ENCODE measurements around the gene COPS8. TPM values are rescaled to one million over a fixed set of nuclear protein-coding genes. Genes with fewer than 3 reads are reported as not detected.

The COPS8 gene
- total RNA-seq, 4 donors from 2014 or later = 29.0 to 55.3 (median 30.1) TPM

- TF ChIP-seq POLR2A (IDR thresholded peaks at IDR 0.05) (no peak), CTCF (IDR thresholded peaks at IDR 0.05) (no peak)
- Histone ChIP-seq H3K9me3 (no peaks in the 10 kb centered on the region), H3K4me1 (peaks cover 0 to 7% (median 5%) of the 10 kb centered on the region in 4 donors), H3K27ac (no peak overlapping the region), H3K27me3 (no peaks in the 10 kb centered on the region), H3K4me3 (no peak overlapping the region), H3K36me3 (no peaks in the 10 kb centered on the region)
- DNase-seq = no peak
Measured at GRCh38 chr2:237124820-237125219, 39.1 kb downstream of the COPS8 start.

DNA sequence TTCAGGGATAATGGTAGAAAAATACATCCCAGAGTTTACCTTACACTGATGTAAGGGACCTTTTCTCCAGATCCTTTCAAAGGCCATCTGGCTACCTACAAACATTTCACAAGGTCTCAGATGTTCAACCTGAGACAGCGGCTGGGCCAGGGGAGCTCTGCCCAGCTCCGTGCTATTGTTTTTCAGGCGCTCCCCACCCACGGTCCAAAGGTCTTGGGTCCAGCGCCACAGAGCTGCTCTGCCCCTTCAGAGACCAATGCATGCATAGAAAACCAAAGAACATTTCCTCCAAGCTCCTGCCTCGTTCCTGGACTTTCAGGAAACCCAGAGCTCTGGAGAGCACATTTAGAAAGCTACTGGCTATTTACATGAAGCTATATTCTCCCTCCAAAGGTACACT is 40.3 kb downstream of the COPS8 start:
- no peak for DNase-seq
- no peaks in the 10 kb centered on the region for H3K36me3 ChIP-seq
- H3K9me3 ChIP-seq = no peaks in the 10 kb centered on the region
- TF ChIP-seq CTCF (IDR thresholded peaks at IDR 0.05) (no peak), POLR2A (IDR thresholded peaks at IDR 0.05) (no peak)
- no peaks in the 10 kb centered on the region for H3K27me3 ChIP-seq
- H3K27ac ChIP-seq = peak overlapping the region in 1 of 4 donors; percentile 67
- peaks cover 0 to 7% (median 5%) of the 10 kb centered on the region in 4 donors for H3K4me1 ChIP-seq
- H3K4me3 ChIP-seq = no peak overlapping the region

DNA sequence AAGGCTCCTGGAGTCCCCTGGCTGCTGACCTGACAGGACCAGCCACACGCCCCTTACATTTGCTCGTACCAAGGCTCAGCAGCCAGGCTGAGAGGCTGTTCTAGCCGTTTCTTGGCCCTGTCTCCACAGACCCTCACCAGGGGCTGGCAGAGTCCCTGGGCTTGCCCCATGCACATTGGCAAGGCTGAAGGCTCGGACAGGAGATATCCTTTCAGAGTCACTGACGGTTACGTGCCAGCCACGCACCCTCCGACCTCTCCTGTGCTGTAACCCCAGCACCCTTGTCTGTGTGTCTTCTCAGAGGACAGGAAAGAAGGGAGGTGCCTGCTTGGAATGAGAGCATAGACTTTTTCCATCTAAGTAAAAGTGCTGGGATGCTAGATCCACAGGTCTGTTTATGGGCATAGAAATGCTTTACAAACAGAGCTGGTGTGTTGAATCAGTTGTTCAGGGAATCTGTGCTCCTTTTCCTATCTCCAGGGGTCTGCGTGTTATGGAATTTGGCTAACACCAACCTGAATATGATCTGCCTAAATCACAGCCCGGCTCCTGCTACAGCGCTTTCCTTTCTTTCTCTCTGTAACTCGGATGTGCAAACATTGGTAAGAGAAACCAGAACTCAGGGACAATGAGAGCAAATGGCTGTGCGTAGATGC is 41.0 kb downstream of the COPS8 start:
- DNase-seq = no peak
- no peak for TF ChIP-seq CTCF (IDR thresholded peaks at IDR 0.05)
- no peak for TF ChIP-seq POLR2A (IDR thresholded peaks at IDR 0.05)
- Histone ChIP-seq H3K9me3 (no peaks in the 10 kb centered on the region), H3K27me3 (no peaks in the 10 kb centered on the region), H3K4me1 (peaks cover 0 to 7% (median 5%) of the 10 kb centered on the region in 4 donors), H3K36me3 (no peaks in the 10 kb centered on the region), H3K4me3 (no peak overlapping the region), H3K27ac (peak overlapping the region in 3 of 4 donors; percentile 10 to 67 (median 21))

DNA sequence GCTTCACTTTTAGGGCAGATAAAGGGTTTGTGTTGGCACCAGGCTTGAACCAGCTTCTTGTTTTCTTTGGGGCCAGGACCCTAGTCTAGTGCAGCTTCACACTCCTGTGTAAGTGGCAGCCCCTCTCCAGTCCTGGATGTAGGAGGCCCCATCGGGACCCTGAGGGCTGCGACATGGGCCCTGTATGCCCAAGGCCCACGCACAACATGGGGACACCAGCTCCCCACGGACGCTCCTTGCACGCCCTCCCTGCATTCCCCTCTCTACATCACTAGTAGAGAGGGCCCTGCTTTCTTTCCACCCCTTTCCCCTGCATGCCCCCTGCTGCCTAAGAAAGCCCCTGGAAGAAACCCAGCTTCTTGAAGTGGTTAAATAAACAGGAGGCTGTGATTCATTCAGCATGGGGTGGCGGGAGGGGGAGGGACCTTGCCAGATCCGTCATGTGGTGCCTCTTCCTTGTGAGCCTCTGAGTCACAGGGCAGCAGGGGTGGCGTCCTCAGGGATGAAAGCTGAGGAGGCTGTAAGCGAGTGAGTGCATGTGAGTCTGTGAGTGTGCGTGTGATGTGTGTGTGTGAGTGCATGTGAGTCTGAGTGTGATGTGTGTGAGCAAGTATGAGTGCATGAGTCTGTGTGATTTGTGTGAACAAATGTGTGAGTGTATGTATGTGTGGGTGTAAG is 42.5 kb downstream of the COPS8 start:
- Histone ChIP-seq H3K4me1 (peaks cover 0 to 7% (median 3%) of the 10 kb centered on the region in 4 donors), H3K4me3 (no peak overlapping the region), H3K36me3 (no peaks in the 10 kb centered on the region)

More for the DNA sequence above, 42.5 kb downstream of the COPS8 start:
- DNase-seq = peak; percentile 43 to 87 (median 68)
- TF ChIP-seq POLR2A (IDR thresholded peaks at IDR 0.05) (no peak), CTCF (IDR thresholded peaks at IDR 0.05) (no peak)
- no peaks in the 10 kb centered on the region for H3K9me3 ChIP-seq
- H3K27me3 ChIP-seq = no peaks in the 10 kb centered on the region
- peak overlapping the region in 2 of 4 donors; percentile 55 to 67 for H3K27ac ChIP-seq

Measured in Peyer's patch (tissue), 4 donors.